ENCODE measurements around the gene UBTD2. TPM values are rescaled to one million over a fixed set of nuclear protein-coding genes. Genes with fewer than 3 reads are reported as not detected.
A peak's percentile ranks its signal among the peaks of the same experiment; 100 is the strongest.

Gene UBTD2
- total RNA-seq, 1 donor from 2014 or later, result 72.7 TPM

GRCh38 chr5:172285226-172286143, 1.9 kb upstream of the UBTD2 start:
- no peak for TF ChIP-seq CTCF (IDR thresholded peaks at IDR 0.05; ENCODE audit: unreplicated experiment)
- Mint-ChIP-seq H3K4me1 (ENCODE audit: low read depth) (peaks cover 20% of the 10 kb centered on the region), H3K27ac (peak overlapping the region; percentile 24), H3K27me3 (no peaks in the 10 kb centered on the region), H3K4me3 (ENCODE audit: low read depth) (peak overlapping the region; percentile 93), H3K9me3 (ENCODE audit: low read depth) (no peaks in the 10 kb centered on the region), H3K36me3 (ENCODE audit: insufficient read depth) (no peaks in the 10 kb centered on the region)
- DNase-seq (ENCODE audit: low spot score, unreplicated experiment), result no peak

GRCh38 chr5:172284611-172284980, 1.0 kb upstream of the UBTD2 start:
- no peaks in the 10 kb centered on the region for H3K9me3 Mint-ChIP-seq (ENCODE audit: low read depth)

GRCh38 chr5:172283862-172284610, 472 bp upstream of the UBTD2 start:
- peak overlapping the region; percentile 98 for H3K27ac Mint-ChIP-seq
- H3K4me1 Mint-ChIP-seq (ENCODE audit: low read depth), result peaks cover 20% of the 10 kb centered on the region
- no peaks in the 10 kb centered on the region for H3K27me3 Mint-ChIP-seq
- peak; percentile 85 for DNase-seq (ENCODE audit: low spot score, unreplicated experiment)
- H3K4me3 Mint-ChIP-seq (ENCODE audit: low read depth), result peak overlapping the region; percentile 93
- TF ChIP-seq CTCF (IDR thresholded peaks at IDR 0.05; ENCODE audit: unreplicated experiment), result no peak
- H3K36me3 Mint-ChIP-seq (ENCODE audit: insufficient read depth), result peaks cover 2% of the 10 kb centered on the region
- H3K9me3 Mint-ChIP-seq (ENCODE audit: low read depth), result no peaks in the 10 kb centered on the region

More at GRCh38 chr5:172284611-172284980, 1.0 kb upstream of the UBTD2 start:
- no peaks in the 10 kb centered on the region for H3K27me3 Mint-ChIP-seq
- H3K4me1 Mint-ChIP-seq (ENCODE audit: low read depth), result peaks cover 20% of the 10 kb centered on the region
- H3K36me3 Mint-ChIP-seq (ENCODE audit: insufficient read depth), result peaks cover 1% of the 10 kb centered on the region
- TF ChIP-seq CTCF (IDR thresholded peaks at IDR 0.05; ENCODE audit: unreplicated experiment), result no peak
- H3K4me3 Mint-ChIP-seq (ENCODE audit: low read depth), result peak overlapping the region; percentile 93
- peak overlapping the region; percentile 98 for H3K27ac Mint-ChIP-seq
- DNase-seq (ENCODE audit: low spot score, unreplicated experiment), result no peak

- peak overlapping the region; percentile 99 for H3K27ac Mint-ChIP-seq
- H3K4me3 Mint-ChIP-seq (ENCODE audit: low read depth), result peak overlapping the region; percentile 94
- no peak for TF ChIP-seq CTCF (IDR thresholded peaks at IDR 0.05; ENCODE audit: unreplicated experiment)
- peaks cover 11% of the 10 kb centered on the region for H3K36me3 Mint-ChIP-seq (ENCODE audit: insufficient read depth)
- peaks cover 20% of the 10 kb centered on the region for H3K4me1 Mint-ChIP-seq (ENCODE audit: low read depth)
- no peaks in the 10 kb centered on the region for H3K9me3 Mint-ChIP-seq (ENCODE audit: low read depth)
- no peak for DNase-seq (ENCODE audit: low spot score, unreplicated experiment)
- H3K27me3 Mint-ChIP-seq, result no peaks in the 10 kb centered on the region
Observed at GRCh38 chr5:172282272-172283019, 1.1 kb downstream of the UBTD2 start.

- Mint-ChIP-seq H3K27ac (peak overlapping the region; percentile 99), H3K36me3 (ENCODE audit: insufficient read depth) (peaks cover 17% of the 10 kb centered on the region)
Observed at GRCh38 chr5:172281346-172281745, 2.2 kb downstream of the UBTD2 start.

More at GRCh38 chr5:172281346-172281745, 2.2 kb downstream of the UBTD2 start:
- Mint-ChIP-seq H3K4me1 (ENCODE audit: low read depth) (peaks cover 25% of the 10 kb centered on the region), H3K9me3 (ENCODE audit: low read depth) (no peaks in the 10 kb centered on the region), H3K27me3 (no peaks in the 10 kb centered on the region), H3K4me3 (ENCODE audit: low read depth) (peak overlapping the region; percentile 94)
- no peak for DNase-seq (ENCODE audit: low spot score, unreplicated experiment)
- TF ChIP-seq CTCF (IDR thresholded peaks at IDR 0.05; ENCODE audit: unreplicated experiment), result no peak
